ENCODE data around the gene TSPAN32. TPM values are rescaled to one million over a fixed set of nuclear protein-coding genes. Genes with fewer than 3 reads are reported as not detected.
A peak's percentile ranks its signal among the peaks of the same experiment; 100 is the strongest.

The TSPAN32 gene
- polyA plus RNA-seq, 2 of the 4 experiments (the other 2 are of a cell fraction): not detected

GRCh38 chr11:2311353-2312133, 9.7 kb downstream of the TSPAN32 start:
- no peak for TF ChIP-seq USF2 (IDR thresholded peaks at IDR 0.05)
- TF ChIP-seq PHF8 (IDR thresholded peaks at IDR 0.05; ENCODE audit: borderline replicate concordance, low read depth): no peak
- no peak for TF ChIP-seq GATA3 (IDR thresholded peaks at IDR 0.05; ENCODE audit: borderline replicate concordance)
- no peak for TF ChIP-seq HDAC2 (IDR thresholded peaks at IDR 0.05)
- TF ChIP-seq CEBPB (IDR thresholded peaks at IDR 0.05): no peak
- TF ChIP-seq NPAS2 (CRISPR knock-in tag; IDR thresholded peaks at IDR 0.05; ENCODE audit: borderline replicate concordance): no peak
- DNase-seq (ENCODE audit: low read depth in 1 of 2, low spot score in 1 of 2): no peak
- no peak overlapping the region for H3K27ac ChIP-seq
- FAIRE-seq: no peak
- ChIA-PET POLR2A (interaction anchor here (1.3 kb wide), 1 partner anchor 65 kb away, joined by 4 read pairs; the partner anchor contains the start of gene CD81), CTCF (interaction anchor here (1.0 to 30.6 kb wide), 7 partner anchors 8 to 221 kb away, joined by 3 to 903 read pairs (median 5); partner anchors contain the start of gene TSSC4)
- H3K4me3 ChIP-seq: no peak overlapping the region
- no peak overlapping the region for H3K4me2 ChIP-seq
- peaks cover 4% of the 10 kb centered on the region; the same call in 1 of the 3 replicates for H3K4me1 ChIP-seq
- no peaks in the 10 kb centered on the region for H3K9me3 ChIP-seq
- WGBS (ENCODE audit: missing lambda C conversion rate): 72% methylated on average over 17 of the region's 21 CpGs
- peak; percentile 4 to 20; a peak in 3 of 6 replicates for ATAC-seq

- 79% methylated on average over 12 of the region's 22 CpGs for WGBS (ENCODE audit: missing lambda C conversion rate)
- peak overlapping the region in 1 of 2 experiments; percentile 13; a peak in 1 of 6 replicates for H3K27ac ChIP-seq
- DNase-seq (ENCODE audit: low read depth in 1 of 2, low spot score in 1 of 2) (no peak), FAIRE-seq (no peak), ATAC-seq (peak in 1 of 2 experiments; percentile 9; a peak in 1 of 6 replicates)
- TF ChIP-seq NFE2L2 (conservative IDR thresholded peaks at IDR 0.05; ENCODE audit: low read length) (no peak), ZFP36 (IDR thresholded peaks at IDR 0.05; ENCODE audit: borderline replicate concordance, partially characterized antibody) (peak; percentile 68)
- POLR2A ChIA-PET: interaction anchor here (1.3 kb wide), 1 partner anchor 64 kb away, joined by 4 read pairs; the partner anchor contains the start of gene CD81
- peaks cover 4% of the 10 kb centered on the region; the same call in 1 of the 3 replicates for H3K4me1 ChIP-seq
- no peak overlapping the region for H3K4me2 ChIP-seq
- peaks cover 4% of the 10 kb centered on the region; the same call in 2 of the 3 replicates for H3K9me3 ChIP-seq
- H3K4me3 ChIP-seq: no peak overlapping the region
- CTCF ChIA-PET: interaction anchor here (1.0 to 30.6 kb wide), 8 partner anchors 8 to 220 kb away, joined by 3 to 903 read pairs (median 6); partner anchors contain the start of gene TSSC4
Observed at GRCh38 chr11:2312232-2313042, 10.6 kb downstream of the TSPAN32 start.

- H3K4me2 ChIP-seq: no peak overlapping the region
- WGBS (ENCODE audit: missing lambda C conversion rate): 91% methylated on average over 27 of the region's 34 CpGs
- no peak for ATAC-seq
- no peak for DNase-seq (ENCODE audit: low read depth in 1 of 2, low spot score in 1 of 2)
- ChIA-PET POLR2A (interaction anchor here (1.2 kb wide), 1 partner anchor 65 kb away, joined by 4 read pairs; no protein-coding TSS in a partner anchor), CTCF (interaction anchor here (1.0 to 30.6 kb wide), 4 partner anchors 9 to 100 kb away, joined by 3 to 903 read pairs (median 16); partner anchors contain the start of gene TSSC4)
- no peak for FAIRE-seq
- H3K9me3 ChIP-seq: peaks cover 8% of the 10 kb centered on the region; the same call in 2 of the 3 replicates
- no peak overlapping the region for H3K27ac ChIP-seq
- H3K4me1 ChIP-seq: peaks cover 4% of the 10 kb centered on the region; the same call in 1 of the 3 replicates
- TF ChIP-seq JUN (IDR thresholded peaks at IDR 0.05): no peak
- TF ChIP-seq RCOR1 (IDR thresholded peaks at IDR 0.05; ENCODE audit: low read depth, low read length): no peak
- no peak for TF ChIP-seq CHD2 (IDR thresholded peaks at IDR 0.05; ENCODE audit: low read length, partially characterized antibody)
- TF ChIP-seq RARB (CRISPR knock-in tag; IDR thresholded peaks at IDR 0.05): no peak
- TF ChIP-seq HES2 (IDR thresholded peaks at IDR 0.05): no peak
- no peak for TF ChIP-seq ESRRA (IDR thresholded peaks at IDR 0.05; ENCODE audit: borderline replicate concordance, low read length)
- TF ChIP-seq MAFK (IDR thresholded peaks at IDR 0.05; ENCODE audit: partially characterized antibody): no peak
- TF ChIP-seq RAD21 (conservative IDR thresholded peaks at IDR 0.05 in 1 of 2, IDR thresholded peaks at IDR 0.05 in 1 of 2): no peak
- TF ChIP-seq EHMT2 (IDR thresholded peaks at IDR 0.05; ENCODE audit: low read depth): no peak
- no peak for TF ChIP-seq PHF8 (IDR thresholded peaks at IDR 0.05; ENCODE audit: borderline replicate concordance, low read depth)
- TF ChIP-seq HOXB13 (CRISPR knock-in tag; IDR thresholded peaks at IDR 0.05; ENCODE audit: low read depth): no peak
- no peak for TF ChIP-seq KDM1A (IDR thresholded peaks at IDR 0.05; ENCODE audit: low read depth)
- no peak for TF ChIP-seq USF2 (IDR thresholded peaks at IDR 0.05)
- TF ChIP-seq HOXA7 (CRISPR knock-in tag; IDR thresholded peaks at IDR 0.05): no peak
- no peak for TF ChIP-seq SREBF2 (IDR thresholded peaks at IDR 0.05)
- no peak for TF ChIP-seq POLR2AphosphoS2 (conservative IDR thresholded peaks at IDR 0.05; ENCODE audit: low read length)
- no peak for TF ChIP-seq ZNF302 (CRISPR knock-in tag; IDR thresholded peaks at IDR 0.05)
- TF ChIP-seq ELK1 (IDR thresholded peaks at IDR 0.05; ENCODE audit: low read depth, low read length): no peak
- H3K4me3 ChIP-seq: no peak overlapping the region
Observed at GRCh38 chr11:2313051-2313951, 11.5 kb downstream of the TSPAN32 start.

All from A549 (cell line).